BLaER1 (cell line): ENCODE data around the gene SNX9.

ENCODE experiments used
- H3K27ac ChIP-seq: shearing (Covaris generic); formaldehyde crosslinking; 2 replicates; pipeline ENCODE4 v1.8.1; 2022
- H3K27me3 ChIP-seq: shearing (Covaris generic); formaldehyde crosslinking; 2 replicates; pipeline ENCODE4 v1.8.1; 2022
- H3K36me3 ChIP-seq: shearing (Covaris generic); formaldehyde crosslinking; 2 replicates; pipeline ENCODE4 v1.8.1; 2022
- H3K4me1 ChIP-seq: shearing (Covaris generic); formaldehyde crosslinking; 2 replicates; pipeline ENCODE4 v1.8.1; 2022
- H3K4me2 ChIP-seq: shearing (Covaris generic); formaldehyde crosslinking; 2 replicates; pipeline ENCODE4 v1.8.1; 2022
- H3K4me3 ChIP-seq: shearing (Covaris generic); formaldehyde crosslinking; 2 replicates; pipeline ENCODE4 v1.8.1; 2022
- H3K9ac ChIP-seq: shearing (Covaris generic); formaldehyde crosslinking; 2 replicates; pipeline ENCODE4 v1.8.1; 2022
- H3K9me3 ChIP-seq: shearing (Covaris generic); formaldehyde crosslinking; 2 replicates; pipeline ENCODE4 v1.8.1; 2022
- H4K20me1 ChIP-seq: shearing (Covaris generic); formaldehyde crosslinking; 2 replicates; pipeline ENCODE4 v1.8.1; 2022
- Cebpa-rat ChIP-seq: shearing (Covaris generic); IDR thresholded peaks from 2 replicates; pipeline ENCODE4 v1.8.1; 2022

The SNX9 gene

DNA sequence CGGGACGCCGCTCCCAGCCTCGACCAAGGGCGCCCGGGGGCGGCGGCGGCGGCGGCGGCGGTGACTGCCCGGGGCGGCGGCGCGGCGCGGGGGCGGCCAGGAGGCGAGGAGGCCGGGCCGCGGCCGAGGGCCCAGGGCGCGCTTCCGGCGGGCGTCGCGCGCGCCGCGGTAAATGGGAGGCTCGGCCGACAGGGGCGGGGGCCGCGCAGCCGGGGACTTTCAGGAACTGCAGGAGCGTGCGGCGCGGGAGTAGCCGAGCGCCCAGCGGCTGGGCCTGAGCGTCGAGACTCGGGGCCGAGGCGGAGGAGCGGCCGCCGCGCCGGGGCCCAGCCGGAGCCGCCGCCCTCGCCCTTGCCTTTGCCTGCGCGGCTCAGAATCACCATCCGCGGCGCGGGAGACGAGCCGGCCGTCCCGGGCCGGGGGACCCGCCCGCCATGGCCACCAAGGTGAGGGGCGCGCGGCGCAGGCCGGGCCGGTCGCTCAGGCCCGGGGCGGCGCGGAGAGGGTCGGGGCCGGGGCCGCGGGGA lies at the start of gene SNX9:
SNX9 (plus strand) TSS at position 246 of the 527 bp plus-strand sequence; CDS start at position 435, 189 bp downstream.
- peak within 1 kb of the TSS; percentile 60 for H3K9ac ChIP-seq
- no peak within 1 kb of the TSS for H3K27ac ChIP-seq
- H3K36me3 ChIP-seq, result no peaks in the 10 kb centered on the region
- peaks cover 59% of the 10 kb centered on the region for H3K27me3 ChIP-seq
- TF ChIP-seq Cebpa-rat, result no peak
- peaks cover 17% of the 10 kb centered on the region for H3K9me3 ChIP-seq
- H3K4me2 ChIP-seq, result peak within 1 kb of the TSS; percentile 94
- H4K20me1 ChIP-seq, result peaks cover 30% of the 10 kb centered on the region
- peaks cover 23% of the 10 kb centered on the region for H3K4me1 ChIP-seq
- H3K4me3 ChIP-seq, result peak within 1 kb of the TSS; percentile 67

DNA sequence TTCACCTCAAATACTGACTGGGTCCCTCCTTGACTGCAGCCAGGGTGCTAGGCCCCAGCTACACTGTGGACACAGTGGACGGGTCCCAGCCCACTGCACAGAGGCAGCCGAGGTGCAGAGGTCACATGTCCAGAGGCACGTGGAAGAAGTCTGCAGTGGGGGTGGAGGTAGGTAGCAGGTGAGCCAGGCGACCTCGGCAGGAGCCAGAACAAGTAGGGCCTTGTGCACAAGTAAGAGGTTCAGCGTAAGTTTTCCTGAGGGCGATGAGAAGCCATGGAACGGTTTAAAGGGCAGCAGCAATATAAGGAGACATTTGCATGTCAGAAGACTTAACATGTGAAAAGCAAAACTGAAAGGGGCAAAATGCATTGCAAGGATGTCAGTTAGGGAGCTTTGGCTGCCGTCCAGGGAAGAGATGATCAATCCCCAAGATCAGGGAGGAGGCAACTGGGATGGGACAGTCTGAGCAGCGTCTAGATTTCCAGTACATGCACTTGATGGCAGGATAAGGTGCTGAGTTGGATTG lies 49.7 kb upstream of the SNX9 start:
- H3K4me3 ChIP-seq, result no peak overlapping the region
- H4K20me1 ChIP-seq, result no peaks in the 10 kb centered on the region
- no peaks in the 10 kb centered on the region; the same call in 1 of the 2 replicates for H3K9me3 ChIP-seq
- no peak overlapping the region for H3K9ac ChIP-seq
- H3K27me3 ChIP-seq, result no peaks in the 10 kb centered on the region
- H3K4me2 ChIP-seq, result no peak overlapping the region
- no peaks in the 10 kb centered on the region for H3K36me3 ChIP-seq
- H3K27ac ChIP-seq, result no peak overlapping the region
- TF ChIP-seq Cebpa-rat, result no peak
- peaks cover 26% of the 10 kb centered on the region for H3K4me1 ChIP-seq

DNA sequence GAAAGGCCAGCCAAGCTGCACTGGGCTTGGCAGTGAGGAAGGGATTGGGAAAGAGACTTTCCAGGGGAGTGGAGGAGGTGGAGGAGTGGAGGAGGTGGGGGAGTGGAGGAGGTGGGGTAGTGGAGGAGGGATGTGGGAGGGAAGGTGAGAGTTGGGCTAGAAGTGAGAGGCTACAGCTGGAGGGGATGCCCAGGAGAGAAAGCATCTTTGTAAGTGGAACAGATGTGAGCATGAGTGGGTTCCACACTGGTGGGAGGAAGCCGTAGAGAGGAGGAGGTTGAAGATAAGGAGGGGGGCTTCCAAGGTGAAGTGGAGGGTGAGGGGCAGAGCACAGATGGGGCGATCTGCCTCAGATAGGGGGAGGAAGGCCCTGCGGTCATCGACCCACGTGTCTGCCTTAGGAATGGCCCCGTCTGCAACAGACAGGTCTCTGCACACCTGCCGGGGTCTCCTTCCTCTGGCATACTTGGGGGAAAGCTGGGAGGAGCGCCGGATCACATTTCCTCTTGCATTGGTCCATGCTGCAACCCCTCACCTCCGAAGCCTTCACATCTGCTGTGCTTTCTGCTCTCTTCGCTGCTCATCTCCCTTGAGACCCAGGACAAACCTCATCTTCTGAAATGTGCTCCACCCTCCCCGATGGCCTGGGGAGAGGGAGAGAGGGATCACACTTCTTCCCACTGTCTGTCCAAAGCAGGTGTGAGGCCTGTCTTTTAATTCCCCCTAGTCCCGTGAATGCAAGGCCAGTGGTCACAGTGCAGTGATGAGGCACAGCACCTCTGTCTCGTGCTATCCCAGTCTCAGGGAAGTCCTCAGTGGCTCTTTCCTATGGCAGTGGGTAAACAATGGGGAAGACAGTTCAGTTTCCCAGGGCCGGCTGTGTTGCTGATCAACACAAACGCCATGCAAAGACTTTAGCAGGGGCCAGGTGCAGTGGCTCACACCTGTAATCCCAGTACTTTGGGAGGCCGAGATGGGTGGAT lies 48.6 kb upstream of the SNX9 start:
- H3K9ac ChIP-seq, result no peak overlapping the region
- peak overlapping the region; percentile 47 for H3K4me2 ChIP-seq
- H3K27me3 ChIP-seq, result no peaks in the 10 kb centered on the region
- no peaks in the 10 kb centered on the region for H4K20me1 ChIP-seq
- peaks cover 14% of the 10 kb centered on the region for H3K4me1 ChIP-seq
- H3K9me3 ChIP-seq, result no peaks in the 10 kb centered on the region; the same call in 1 of the 2 replicates
- no peaks in the 10 kb centered on the region for H3K36me3 ChIP-seq
- H3K27ac ChIP-seq, result no peak overlapping the region
- TF ChIP-seq Cebpa-rat, result no peak
- H3K4me3 ChIP-seq, result no peak overlapping the region

GRCh38 chr6:157775376-157775775 lies 47.7 kb upstream of the SNX9 start:
- H3K27me3 ChIP-seq, result no peaks in the 10 kb centered on the region
- H3K9ac ChIP-seq, result no peak overlapping the region
- no peak overlapping the region for H3K4me2 ChIP-seq
- H3K4me3 ChIP-seq, result no peak overlapping the region
- no peaks in the 10 kb centered on the region for H4K20me1 ChIP-seq
- no peaks in the 10 kb centered on the region; the same call in 1 of the 2 replicates for H3K9me3 ChIP-seq
- H3K36me3 ChIP-seq, result no peaks in the 10 kb centered on the region
- TF ChIP-seq Cebpa-rat, result no peak
- peaks cover 6% of the 10 kb centered on the region for H3K4me1 ChIP-seq
- no peak overlapping the region for H3K27ac ChIP-seq

DNA sequence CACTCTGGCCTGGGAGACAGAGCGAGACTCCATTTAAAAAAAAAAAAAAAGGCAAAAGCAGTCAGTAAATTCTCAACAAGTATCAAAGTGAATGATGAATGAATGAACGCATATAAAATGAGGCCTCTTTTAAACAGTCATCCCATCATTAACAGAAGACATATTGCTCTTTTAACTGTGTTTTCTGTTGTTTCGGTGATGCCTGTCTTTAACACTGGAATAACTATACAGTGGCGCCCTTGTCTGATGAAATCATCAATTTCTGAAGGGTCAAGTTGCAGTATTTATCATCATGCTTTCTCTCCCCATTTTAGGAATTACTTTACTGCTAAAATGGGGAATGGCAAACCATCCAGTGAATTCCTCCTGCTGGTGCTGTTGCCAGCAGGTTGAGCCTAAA lies 45.7 kb upstream of the SNX9 start:
- H3K27me3 ChIP-seq, result no peaks in the 10 kb centered on the region
- peaks cover 6% of the 10 kb centered on the region for H3K4me1 ChIP-seq
- no peak overlapping the region for H3K4me3 ChIP-seq
- no peak overlapping the region for H3K4me2 ChIP-seq
- no peaks in the 10 kb centered on the region for H4K20me1 ChIP-seq
- H3K27ac ChIP-seq, result no peak overlapping the region
- no peaks in the 10 kb centered on the region for H3K36me3 ChIP-seq
- H3K9ac ChIP-seq, result no peak overlapping the region
- H3K9me3 ChIP-seq, result no peaks in the 10 kb centered on the region; the same call in 1 of the 2 replicates
- TF ChIP-seq Cebpa-rat, result no peak

GRCh38 chr6:157778719-157779118 lies 44.3 kb upstream of the SNX9 start:
- no peak for TF ChIP-seq Cebpa-rat
- Histone ChIP-seq H3K36me3 (no peaks in the 10 kb centered on the region), H3K9ac (no peak overlapping the region)

GRCh38 chr6:157779705-157780604 lies 43.1 kb upstream of the SNX9 start:
- no peaks in the 10 kb centered on the region for H3K36me3 ChIP-seq
- no peak overlapping the region for H3K27ac ChIP-seq
- no peaks in the 10 kb centered on the region; the same call in 1 of the 2 replicates for H3K4me1 ChIP-seq
- no peak overlapping the region for H3K4me2 ChIP-seq
- H3K9me3 ChIP-seq, result no peaks in the 10 kb centered on the region; the same call in 1 of the 2 replicates
- no peak for TF ChIP-seq Cebpa-rat
- H4K20me1 ChIP-seq, result no peaks in the 10 kb centered on the region
- no peak overlapping the region for H3K9ac ChIP-seq
- no peaks in the 10 kb centered on the region for H3K27me3 ChIP-seq
- no peak overlapping the region for H3K4me3 ChIP-seq

More at GRCh38 chr6:157778719-157779118, 44.3 kb upstream of the SNX9 start:
- H3K9me3 ChIP-seq, result no peaks in the 10 kb centered on the region; the same call in 1 of the 2 replicates
- no peak overlapping the region for H3K27ac ChIP-seq
- no peak overlapping the region for H3K4me2 ChIP-seq
- no peak overlapping the region for H3K4me3 ChIP-seq
- no peaks in the 10 kb centered on the region for H3K27me3 ChIP-seq
- peaks cover 6% of the 10 kb centered on the region for H3K4me1 ChIP-seq
- no peaks in the 10 kb centered on the region for H4K20me1 ChIP-seq

DNA sequence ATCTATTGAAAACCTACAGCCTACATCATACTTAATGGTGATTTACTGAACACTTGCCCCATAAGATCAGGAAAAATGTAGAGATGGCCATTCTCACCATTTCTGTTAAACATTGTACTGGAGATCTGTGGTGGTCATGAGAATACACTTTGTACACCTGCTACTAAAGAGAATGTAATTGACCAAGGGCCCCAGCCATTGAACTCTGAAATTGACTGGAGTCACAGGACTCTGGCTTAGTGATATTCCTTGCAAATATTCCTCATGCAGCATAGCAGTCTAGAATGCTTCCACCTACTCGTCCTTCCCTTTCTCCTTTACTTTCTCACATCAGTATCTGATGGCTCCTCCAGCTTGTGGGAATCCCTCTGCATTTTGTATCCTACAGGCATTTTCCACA lies 37.4 kb upstream of the SNX9 start:
- Histone ChIP-seq H3K4me1 (no peaks in the 10 kb centered on the region), H3K9me3 (peaks cover 5% of the 10 kb centered on the region; the same call in 1 of the 2 replicates)

DNA sequence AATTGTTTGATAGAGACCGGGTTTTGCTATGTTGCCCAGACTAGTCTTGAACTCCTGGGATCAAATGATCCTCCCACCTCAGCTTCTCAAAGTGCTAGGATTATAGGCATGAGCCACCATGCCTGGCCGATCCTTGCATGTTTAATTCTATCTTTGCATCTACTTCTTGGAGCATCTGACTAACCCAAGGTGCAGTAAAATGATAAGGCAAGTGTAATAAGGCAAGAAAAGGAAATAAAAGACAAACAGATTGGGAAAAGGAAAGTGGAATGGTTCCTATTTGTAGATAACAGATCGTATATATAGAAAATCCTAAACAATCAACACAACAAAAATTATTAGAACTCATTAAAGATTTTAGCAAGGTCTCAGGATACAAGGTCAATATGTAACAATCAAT lies 36.8 kb upstream of the SNX9 start:
- H3K4me2 ChIP-seq, result no peak overlapping the region
- H3K27ac ChIP-seq, result no peak overlapping the region
- H3K9ac ChIP-seq, result no peak overlapping the region
- TF ChIP-seq Cebpa-rat, result no peak
- H4K20me1 ChIP-seq, result no peaks in the 10 kb centered on the region
- H3K9me3 ChIP-seq, result peaks cover 5% of the 10 kb centered on the region; the same call in 1 of the 2 replicates
- no peaks in the 10 kb centered on the region for H3K27me3 ChIP-seq
- H3K36me3 ChIP-seq, result no peaks in the 10 kb centered on the region
- H3K4me3 ChIP-seq, result no peak overlapping the region
- no peaks in the 10 kb centered on the region for H3K4me1 ChIP-seq

More for the DNA sequence above, 37.4 kb upstream of the SNX9 start:
- no peaks in the 10 kb centered on the region for H3K27me3 ChIP-seq
- H3K4me2 ChIP-seq, result no peak overlapping the region
- H4K20me1 ChIP-seq, result no peaks in the 10 kb centered on the region
- no peak overlapping the region for H3K4me3 ChIP-seq
- TF ChIP-seq Cebpa-rat, result no peak
- no peaks in the 10 kb centered on the region for H3K36me3 ChIP-seq
- H3K9ac ChIP-seq, result no peak overlapping the region
- H3K27ac ChIP-seq, result no peak overlapping the region
